HepG2 (cell line): ENCODE measurements around the gene SRSF6. TPM values are rescaled to one million over a fixed set of nuclear protein-coding genes. Genes with fewer than 3 reads are reported as not detected.

Source experiments
- ARHGAP35 ChIP-seq: sonication (generic); formaldehyde crosslinking; IDR thresholded peaks from 2 replicates; pipeline ENCODE4 v1.9.0; 2022; ENCODE audit warnings: mild to moderate bottlenecking, inconsistent platforms, moderate library complexity, missing genetic modification reagents, borderline replicate concordance
- ASH2L ChIP-seq: fragments of 300-600, 200-600 bp; sonication (generic); IDR thresholded peaks from 2 replicates; pipeline ENCODE4 v1.7.0; 2017; ENCODE audit warnings: low read depth, mild to moderate bottlenecking, moderate library complexity, mixed read lengths, low read length; ENCODE audit not compliant: insufficient read length
- CCDC6 ChIP-seq: sonication (generic); formaldehyde crosslinking; IDR thresholded peaks from 2 replicates; pipeline ENCODE4 v1.8.1; 2022; ENCODE audit warnings: mild to moderate bottlenecking, missing genetic modification reagents, moderate library complexity
- CHD4 ChIP-seq: fragments of 200-600 bp; sonication (generic); IDR thresholded peaks from 2 replicates; pipeline ENCODE4 v1.7.0; 2017; ENCODE audit warnings: mild to moderate bottlenecking, low read length, borderline replicate concordance
- HES4 ChIP-seq: sonication (generic); formaldehyde crosslinking; IDR thresholded peaks from 2 replicates; pipeline ENCODE4 v1.9.0; 2021; ENCODE audit warnings: mild to moderate bottlenecking, missing genetic modification reagents, borderline replicate concordance
- KLF15 ChIP-seq: sonication (generic); formaldehyde crosslinking; IDR thresholded peaks from 2 replicates; pipeline ENCODE4 v1.8.1; 2023; ENCODE audit warnings: borderline replicate concordance, mild to moderate bottlenecking, inconsistent platforms, missing genetic modification reagents, mixed read lengths
- MXI1 ChIP-seq: IDR thresholded peaks from 3 replicates; pipeline ENCODE4 v1.6.1; 2012; ENCODE audit warnings: low read depth, low read length, inconsistent platforms, borderline replicate concordance
- NKX3-1 ChIP-seq: sonication (generic); formaldehyde crosslinking; IDR thresholded peaks from 2 replicates; pipeline ENCODE4 v1.5.0; 2020; ENCODE audit warnings: missing genetic modification reagents
- PHF8 ChIP-seq: sonication (generic); formaldehyde crosslinking; IDR thresholded peaks from 2 replicates; pipeline ENCODE4 v1.5.0; 2020; ENCODE audit warnings: missing genetic modification reagents
- ZBTB1 ChIP-seq: sonication (generic); formaldehyde crosslinking; IDR thresholded peaks from 2 replicates; pipeline ENCODE4 v1.4.0; 2020; ENCODE audit warnings: missing genetic modification reagents, borderline replicate concordance
- ZNF234 ChIP-seq: sonication (generic); formaldehyde crosslinking; conservative IDR thresholded peaks from 2 replicates; pipeline ENCODE4 v1.5.1; 2020; ENCODE audit warnings: mild to moderate bottlenecking, missing genetic modification reagents
- polyA plus RNA-seq, 8 experiments: library from polyadenylated mRNA; depleted of rRNA in 3 of 8; stranded (reverse) in 7 of 8; unstranded in 1 of 8; fragments of >200 nt; fragmentation: Illumina TruSeq in 4 of 8; extraction: Trizol in 4 of 8; gene quantifications; 2 replicates each; pipeline versions ENCODE4 v1.2.1 to v1.2.3, GENCODE V29; 2011 to 2016; ENCODE audit warnings: low read depth in 4 of 8, missing spikeins in 1 of 8, mixed read lengths in 1 of 8; ENCODE audit not compliant: insufficient read depth in 1 of 8
- total RNA-seq, 5 experiments: library from RNA; depleted of rRNA; stranded (reverse); fragments of >200 nt; fragmentation: Illumina TruSeq; extraction: Trizol; gene quantifications; 2 replicates each; pipeline ENCODE4 v1.2.3, GENCODE V29; 2016; ENCODE audit warnings: low read depth in 1 of 5
- TF ChIP-seq, protein P1 (sequence below): sonication (generic); formaldehyde crosslinking; IDR thresholded peaks from 2 replicates; pipeline ENCODE4 v1.5.1; 2020; ENCODE audit warnings: mild to moderate bottlenecking, missing genetic modification reagents, moderate library complexity
- TF ChIP-seq, protein P2 (sequence below): IDR thresholded peaks from 2 replicates; pipeline ENCODE4 v1.6.1; 2016; ENCODE audit warnings: missing genetic modification reagents, missing compliant biosample characterization
- TF ChIP-seq, protein P3 (sequence below): sonication (generic); formaldehyde crosslinking; IDR thresholded peaks from 2 replicates; pipeline ENCODE4 v1.4.0; 2020; ENCODE audit warnings: missing genetic modification reagents, borderline replicate concordance
- TF ChIP-seq, protein P4 (sequence below): sonication (generic); formaldehyde crosslinking; IDR thresholded peaks from 2 replicates; pipeline ENCODE4 v1.5.0; 2020; ENCODE audit warnings: missing genetic modification reagents, mild to moderate bottlenecking, borderline replicate concordance
- TF ChIP-seq, protein P5 (sequence below): sonication (generic); formaldehyde crosslinking; IDR thresholded peaks from 2 replicates; pipeline ENCODE4 v1.9.0; 2021; ENCODE audit warnings: missing genetic modification reagents, borderline replicate concordance

The SRSF6 gene
- total and polyA plus RNA-seq, 2 of the 13 experiments (the other 11 are each of a cell fraction or from before 2014, with no cell fraction given), result 156 to 194 TPM

DNA sequence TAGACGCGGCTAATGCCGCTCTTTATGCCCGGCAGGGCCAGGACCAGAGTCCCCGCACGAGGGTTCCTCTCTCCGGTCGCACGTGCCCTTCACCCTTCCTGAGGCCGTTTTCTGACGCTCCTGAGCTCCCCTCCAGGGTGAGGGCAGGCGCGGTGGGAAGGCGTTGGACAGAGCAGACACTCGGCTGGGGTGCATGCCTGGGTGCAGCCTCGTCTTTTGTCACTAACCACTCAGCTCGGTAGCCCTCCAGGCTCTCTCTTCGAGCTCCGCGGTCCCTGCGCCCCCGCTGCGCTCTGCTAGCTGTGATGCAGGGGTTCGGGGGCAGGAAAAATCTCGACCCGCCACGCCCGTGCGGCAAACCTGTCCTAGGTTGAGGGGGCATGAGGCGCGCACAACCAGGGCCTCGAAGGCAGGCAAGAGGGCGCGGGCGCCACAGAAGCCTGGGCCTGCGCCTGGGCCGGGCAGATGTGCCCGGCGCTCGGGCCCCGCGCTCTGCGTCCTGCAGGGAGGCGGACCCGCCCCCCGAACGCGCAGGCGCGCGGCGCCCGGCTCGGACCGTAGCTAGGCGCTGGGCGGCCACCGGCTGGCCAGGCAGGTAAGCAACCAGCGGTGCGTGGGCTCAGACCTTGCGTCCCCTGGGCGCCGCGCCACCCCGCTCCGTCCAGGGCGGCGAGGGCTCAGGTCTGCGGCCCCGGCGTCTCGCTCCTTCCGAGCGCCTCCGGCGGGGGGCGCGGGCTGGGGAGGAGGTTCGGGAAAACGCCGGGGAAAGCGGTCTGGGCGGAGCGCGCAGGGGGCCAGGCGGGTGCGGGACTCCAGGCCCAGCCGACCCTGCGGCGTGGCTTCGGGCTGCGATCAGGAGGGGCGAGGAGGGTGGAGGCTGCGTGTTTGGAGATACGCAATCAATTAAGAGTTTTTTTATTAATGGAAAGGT is 49.7 kb downstream of the SRSF6 start, which contains the start of gene L3MBTL1 (continued):
- TF ChIP-seq, protein P1, sequence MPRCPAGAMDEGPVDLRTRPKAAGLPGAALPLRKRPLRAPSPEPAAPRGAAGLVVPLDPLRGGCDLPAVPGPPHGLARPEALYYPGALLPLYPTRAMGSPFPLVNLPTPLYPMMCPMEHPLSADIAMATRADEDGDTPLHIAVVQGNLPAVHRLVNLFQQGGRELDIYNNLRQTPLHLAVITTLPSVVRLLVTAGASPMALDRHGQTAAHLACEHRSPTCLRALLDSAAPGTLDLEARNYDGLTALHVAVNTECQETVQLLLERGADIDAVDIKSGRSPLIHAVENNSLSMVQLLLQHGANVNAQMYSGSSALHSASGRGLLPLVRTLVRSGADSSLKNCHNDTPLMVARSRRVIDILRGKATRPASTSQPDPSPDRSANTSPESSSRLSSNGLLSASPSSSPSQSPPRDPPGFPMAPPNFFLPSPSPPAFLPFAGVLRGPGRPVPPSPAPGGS (CRISPR knock-in tag), result peak; percentile 96
- peak; percentile 35; the same call in 1 of the 3 replicates for TF ChIP-seq MXI1
- TF ChIP-seq ASH2L, result peak; percentile 60
- TF ChIP-seq HES4 (CRISPR knock-in tag), result peak; percentile 88
- TF ChIP-seq PHF8, result peak; percentile 89
- TF ChIP-seq CHD4, result no peak
- no peak for TF ChIP-seq NKX3-1 (CRISPR knock-in tag)
- TF ChIP-seq CCDC6 (CRISPR knock-in tag), result peak; percentile 83; the same call in 1 of the 2 replicates
- TF ChIP-seq ARHGAP35 (CRISPR knock-in tag), result peak; percentile 25; the same call in 1 of the 2 replicates
- TF ChIP-seq, protein P2, sequence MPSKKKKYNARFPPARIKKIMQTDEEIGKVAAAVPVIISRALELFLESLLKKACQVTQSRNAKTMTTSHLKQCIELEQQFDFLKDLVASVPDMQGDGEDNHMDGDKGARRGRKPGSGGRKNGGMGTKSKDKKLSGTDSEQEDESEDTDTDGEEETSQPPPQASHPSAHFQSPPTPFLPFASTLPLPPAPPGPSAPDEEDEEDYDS (CRISPR knock-in tag), result peak; percentile 33; the same call in 1 of the 2 replicates
- no peak; the same call in 1 of the 2 replicates for TF ChIP-seq KLF15 (CRISPR knock-in tag)
- TF ChIP-seq, protein P3, sequence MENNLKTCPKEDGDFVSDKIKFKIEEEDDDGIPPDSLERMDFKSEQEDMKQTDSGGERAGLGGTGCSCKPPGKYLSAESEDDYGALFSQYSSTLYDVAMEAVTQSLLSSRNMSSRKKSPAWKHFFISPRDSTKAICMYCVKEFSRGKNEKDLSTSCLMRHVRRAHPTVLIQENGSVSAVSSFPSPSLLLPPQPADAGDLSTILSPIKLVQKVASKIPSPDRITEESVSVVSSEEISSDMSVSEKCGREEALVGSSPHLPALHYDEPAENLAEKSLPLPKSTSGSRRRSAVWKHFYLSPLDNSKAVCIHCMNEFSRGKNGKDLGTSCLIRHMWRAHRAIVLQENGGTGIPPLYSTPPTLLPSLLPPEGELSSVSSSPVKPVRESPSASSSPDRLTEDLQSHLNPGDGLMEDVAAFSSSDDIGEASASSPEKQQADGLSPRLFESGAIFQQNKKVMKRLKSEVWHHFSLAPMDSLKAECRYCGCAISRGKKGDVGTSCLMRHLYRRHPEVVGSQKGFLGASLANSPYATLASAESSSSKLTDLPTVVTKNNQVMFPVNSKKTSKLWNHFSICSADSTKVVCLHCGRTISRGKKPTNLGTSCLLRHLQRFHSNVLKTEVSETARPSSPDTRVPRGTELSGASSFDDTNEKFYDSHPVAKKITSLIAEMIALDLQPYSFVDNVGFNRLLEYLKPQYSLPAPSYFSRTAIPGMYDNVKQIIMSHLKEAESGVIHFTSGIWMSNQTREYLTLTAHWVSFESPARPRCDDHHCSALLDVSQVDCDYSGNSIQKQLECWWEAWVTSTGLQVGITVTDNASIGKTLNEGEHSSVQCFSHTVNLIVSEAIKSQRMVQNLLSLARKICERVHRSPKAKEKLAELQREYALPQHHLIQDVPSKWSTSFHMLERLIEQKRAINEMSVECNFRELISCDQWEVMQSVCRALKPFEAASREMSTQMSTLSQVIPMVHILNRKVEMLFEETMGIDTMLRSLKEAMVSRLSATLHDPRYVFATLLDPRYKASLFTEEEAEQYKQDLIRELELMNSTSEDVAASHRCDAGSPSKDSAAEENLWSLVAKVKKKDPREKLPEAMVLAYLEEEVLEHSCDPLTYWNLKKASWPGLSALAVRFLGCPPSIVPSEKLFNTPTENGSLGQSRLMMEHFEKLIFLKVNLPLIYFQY (CRISPR knock-in tag), result peak; percentile 51; the same call in 1 of the 2 replicates
- no peak for TF ChIP-seq ZBTB1 (CRISPR knock-in tag)
- TF ChIP-seq, protein P4, sequence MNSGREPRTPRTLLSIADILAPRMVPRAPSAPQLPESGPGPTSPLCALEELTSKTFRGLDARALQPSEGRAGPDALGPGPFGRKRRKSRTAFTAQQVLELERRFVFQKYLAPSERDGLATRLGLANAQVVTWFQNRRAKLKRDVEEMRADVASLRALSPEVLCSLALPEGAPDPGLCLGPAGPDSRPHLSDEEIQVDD (CRISPR knock-in tag), result peak; percentile 95
- TF ChIP-seq ZNF234 (CRISPR knock-in tag), result no peak; the same call in 1 of the 2 replicates
- TF ChIP-seq, protein P5, sequence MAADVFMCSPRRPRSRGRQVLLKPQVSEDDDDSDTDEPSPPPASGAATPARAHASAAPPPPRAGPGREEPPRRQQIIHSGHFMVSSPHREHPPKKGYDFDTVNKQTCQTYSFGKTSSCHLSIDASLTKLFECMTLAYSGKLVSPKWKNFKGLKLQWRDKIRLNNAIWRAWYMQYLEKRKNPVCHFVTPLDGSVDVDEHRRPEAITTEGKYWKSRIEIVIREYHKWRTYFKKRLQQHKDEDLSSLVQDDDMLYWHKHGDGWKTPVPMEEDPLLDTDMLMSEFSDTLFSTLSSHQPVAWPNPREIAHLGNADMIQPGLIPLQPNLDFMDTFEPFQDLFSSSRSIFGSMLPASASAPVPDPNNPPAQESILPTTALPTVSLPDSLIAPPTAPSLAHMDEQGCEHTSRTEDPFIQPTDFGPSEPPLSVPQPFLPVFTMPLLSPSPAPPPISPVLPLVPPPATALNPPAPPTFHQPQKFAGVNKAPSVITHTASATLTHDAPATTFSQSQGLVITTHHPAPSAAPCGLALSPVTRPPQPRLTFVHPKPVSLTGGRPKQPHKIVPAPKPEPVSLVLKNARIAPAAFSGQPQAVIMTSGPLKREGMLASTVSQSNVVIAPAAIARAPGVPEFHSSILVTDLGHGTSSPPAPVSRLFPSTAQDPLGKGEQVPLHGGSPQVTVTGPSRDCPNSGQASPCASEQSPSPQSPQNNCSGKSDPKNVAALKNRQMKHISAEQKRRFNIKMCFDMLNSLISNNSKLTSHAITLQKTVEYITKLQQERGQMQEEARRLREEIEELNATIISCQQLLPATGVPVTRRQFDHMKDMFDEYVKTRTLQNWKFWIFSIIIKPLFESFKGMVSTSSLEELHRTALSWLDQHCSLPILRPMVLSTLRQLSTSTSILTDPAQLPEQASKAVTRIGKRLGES (CRISPR knock-in tag), result peak; percentile 69; the same call in 1 of the 2 replicates
